GM23248 (cell line): Measurements from ENCODE around the gene STK32A. TPM values are rescaled to one million over a fixed set of nuclear protein-coding genes. Genes with fewer than 3 reads are reported as not detected.
A peak's percentile ranks its signal among the peaks of the same experiment; 100 is the strongest.
"Not testable (repeated sequence)": the region's sequence is repeated elsewhere in the genome, so short reads cannot be mapped to it uniquely, and the experiment has no call there.

Source experiments
- DNase-seq: peaks from one replicate; pipeline ENCODE4 v3.0.0-alpha.2; 2015
- H2AFZ ChIP-seq: fragments of 200-600 bp; sonication (generic); 2 replicates; pipeline ENCODE4 v1.6.1; 2016; ENCODE audit warnings: antibody characterized with exemption
- H3F3A ChIP-seq: fragments of 200-600 bp; sonication (generic); 2 replicates; pipeline ENCODE4 v1.6.1; 2016; ENCODE audit warnings: mild to moderate bottlenecking, antibody characterized with exemption, mixed run types; ENCODE audit not compliant: insufficient read depth
- H3K27ac ChIP-seq: fragments of 200-600 bp; sonication (generic); 2 replicates; pipeline ENCODE4 v1.5.1; 2016; ENCODE audit warnings: mild to moderate bottlenecking
- H3K27me3 ChIP-seq: fragments of 200-600 bp; sonication (generic); replicated peaks from 2 replicates; pipeline ENCODE4 v1.6.1; 2016; ENCODE audit warnings: mild to moderate bottlenecking; ENCODE audit not compliant: insufficient read depth
- H3K36me3 ChIP-seq: fragments of 200-600 bp; sonication (generic); 2 replicates; pipeline ENCODE4 v1.6.1; 2016; ENCODE audit warnings: low read depth, mild to moderate bottlenecking
- H3K4me1 ChIP-seq: fragments of 200-600 bp; sonication (generic); 2 replicates; pipeline ENCODE4 v1.6.1; 2016; ENCODE audit warnings: mild to moderate bottlenecking; ENCODE audit not compliant: insufficient read depth
- H3K4me2 ChIP-seq: fragments of 200-600 bp; sonication (generic); one replicate; pipeline ENCODE4 v1.6.1; 2016; ENCODE audit warnings: mild to moderate bottlenecking; ENCODE audit not compliant: unreplicated experiment
- H3K4me3 ChIP-seq: fragments of 200-600 bp; sonication (generic); 2 replicates; pipeline ENCODE4 v1.5.1; 2016; ENCODE audit warnings: mild to moderate bottlenecking
- H3K79me2 ChIP-seq: fragments of 200-600 bp; sonication (generic); 2 replicates; pipeline ENCODE4 v1.6.1; 2016; ENCODE audit warnings: mild to moderate bottlenecking; ENCODE audit not compliant: insufficient read depth
- H3K9ac ChIP-seq: fragments of 200-600 bp; sonication (generic); 2 replicates; pipeline ENCODE4 v1.6.1; 2016; ENCODE audit warnings: mild to moderate bottlenecking
- H3K9me2 ChIP-seq: fragments of 200-600 bp; sonication (generic); 2 replicates; pipeline ENCODE4 v1.6.1; 2016; ENCODE audit warnings: mixed run types, mild to moderate bottlenecking, moderate library complexity; ENCODE audit not compliant: insufficient read depth
- H3K9me3 ChIP-seq: fragments of 200-600 bp; sonication (generic); one replicate; pipeline ENCODE4 v1.6.1; 2017; ENCODE audit warnings: low read depth
- H4K20me1 ChIP-seq: fragments of 200-600 bp; sonication (generic); 2 replicates; pipeline ENCODE4 v1.6.0; 2016; ENCODE audit not compliant: insufficient read depth
- EZH2 ChIP-seq: fragments of 200-600 bp; sonication (generic); IDR thresholded peaks from 2 replicates; pipeline ENCODE4 v1.6.1; 2018; ENCODE audit warnings: antibody characterized with exemption, mild to moderate bottlenecking; ENCODE audit not compliant: insufficient read depth, poor library complexity, severe bottlenecking
- EZH2phosphoT487 ChIP-seq: fragments of 200-600 bp; sonication (generic); IDR thresholded peaks from 2 replicates; pipeline ENCODE4 v1.6.1; 2018; ENCODE audit warnings: antibody characterized with exemption, moderate library complexity, mild to moderate bottlenecking, low read depth; ENCODE audit not compliant: insufficient read depth
- WGBS, 2 experiments: methylation state at CpG; one replicate each; pipeline ENCODE4 v1.1.6; 2015 to 2017; ENCODE audit warnings: low lambda C conversion rate in 2 of 2, low coverage in 1 of 2; ENCODE audit errors: missing lambda C conversion rate in 2 of 2; 5-methylcytosine and 5-hydroxymethylcytosine counted together
- in situ Hi-C: fragments of 300-500 bp; cut with MboI; formaldehyde crosslinking; loops from 2 replicates; pipeline ENCODE4 v1.15.0; 2020
- polyA plus RNA-seq: library from polyadenylated mRNA; unstranded; fragments of >200 nt; fragmentation: Nextera tagmentation; extraction: Ambion mirVana; gene quantifications from 2 replicates; pipeline ENCODE4 v1.2.1, GENCODE V29; 2016
- total RNA-seq: library from RNA; depleted of rRNA; stranded (reverse); fragments of >200 nt; shearing (Covaris generic); gene quantifications from 2 replicates; pipeline ENCODE4 v1.2.3, GENCODE V29; 2014

Gene STK32A
- total and polyA plus RNA-seq, 2 experiments from 2014 or later, result 1.3 to 1.5 TPM

DNA sequence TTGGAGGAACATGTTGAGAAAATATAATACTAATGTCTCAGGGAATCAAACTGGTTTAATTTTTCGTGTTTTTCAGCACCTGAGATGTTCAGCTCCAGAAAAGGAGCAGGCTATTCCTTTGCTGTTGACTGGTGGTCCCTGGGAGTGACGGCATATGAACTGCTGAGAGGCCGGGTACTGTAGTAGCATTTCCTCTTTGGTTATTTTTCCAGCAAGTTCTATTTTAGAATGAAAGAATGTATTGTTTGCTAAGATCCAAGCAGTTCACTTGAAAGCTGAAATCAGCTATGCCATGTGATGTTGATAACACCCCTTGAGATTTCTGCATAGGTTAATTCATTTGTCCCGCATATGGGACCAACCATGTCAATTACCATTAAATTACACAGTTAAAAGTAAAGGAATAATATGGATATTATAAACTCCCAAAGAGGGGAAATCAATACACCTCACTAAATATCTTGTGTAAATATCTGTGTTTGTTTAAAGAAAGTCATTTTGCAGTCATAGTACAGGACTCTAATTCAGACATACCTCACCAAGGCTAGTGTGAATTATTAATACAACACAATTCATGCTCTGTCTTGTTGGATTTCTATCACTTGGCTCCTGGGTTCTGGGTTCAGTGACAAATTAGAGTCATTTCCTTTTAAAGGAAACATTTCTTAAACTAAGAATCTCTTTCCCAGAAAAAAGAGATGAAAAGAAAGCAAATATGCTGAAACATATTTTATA lies 126.8 kb downstream of the STK32A start:
- H3K4me3 ChIP-seq, result no peak overlapping the region
- no peaks in the 10 kb centered on the region for H3K9me3 ChIP-seq
- H3K4me1 ChIP-seq, result no peaks in the 10 kb centered on the region
- 57 to 67% methylated on average over 4 of the region's 4 CpGs for WGBS, 2 experiments
- H3K27ac ChIP-seq, result no peak overlapping the region
- no peak overlapping the region for H3K9ac ChIP-seq
- no peaks in the 10 kb centered on the region for H3K36me3 ChIP-seq
- no peaks in the 10 kb centered on the region for H4K20me1 ChIP-seq
- no peaks in the 10 kb centered on the region for H3K79me2 ChIP-seq
- no peaks in the 10 kb centered on the region for H3F3A ChIP-seq
- H3K9me2 ChIP-seq, result no peaks in the 10 kb centered on the region
- H3K4me2 ChIP-seq, result no peak overlapping the region
- H3K27me3 ChIP-seq, result no peaks in the 10 kb centered on the region; the same call in none of the 2 replicates
- in situ Hi-C loops, result loop anchor here (10.0 kb wide), 1 partner anchor 137 kb away; no protein-coding TSS in a partner anchor
- H2AFZ ChIP-seq, result no peak overlapping the region
- no peak for DNase-seq
- TF ChIP-seq EZH2phosphoT487 (no peak), EZH2 (no peak)

DNA sequence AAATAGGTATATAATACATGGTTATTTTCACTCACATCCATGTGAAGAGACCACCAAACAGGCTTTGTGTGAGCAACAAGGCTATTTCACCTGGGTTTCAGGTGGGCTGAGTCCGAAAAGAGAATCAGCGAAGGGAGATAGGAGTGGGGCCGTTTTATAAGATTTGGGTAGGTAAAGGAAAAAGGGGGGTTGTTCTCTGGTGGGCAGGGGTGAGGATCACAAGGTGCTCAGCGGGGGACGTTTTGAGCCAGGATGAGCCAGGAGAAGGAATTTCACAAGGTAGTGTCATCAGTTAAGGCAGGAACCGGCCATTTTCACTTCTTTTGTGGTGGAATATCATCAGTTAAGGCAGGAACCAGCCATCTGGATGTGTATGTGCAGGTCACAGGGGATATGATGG lies 132.6 kb downstream of the STK32A start:
- H3K79me2 ChIP-seq, H3K4me3 ChIP-seq, H3K27ac ChIP-seq, H3K4me1 ChIP-seq, H4K20me1 ChIP-seq, H3K9ac ChIP-seq, H3K36me3 ChIP-seq, H3K9me2 ChIP-seq, H3K9me3 ChIP-seq, DNase-seq, H3F3A ChIP-seq, H3K27me3 ChIP-seq, H3K4me2 ChIP-seq, H2AFZ ChIP-seq: not testable (repeated sequence)
- in situ Hi-C loops, result loop anchor here (10.0 kb wide), 1 partner anchor 143 kb away; no protein-coding TSS in a partner anchor
- WGBS, 2 experiments, result 84 to 88% methylated on average over 6 of the region's 6 CpGs

DNA sequence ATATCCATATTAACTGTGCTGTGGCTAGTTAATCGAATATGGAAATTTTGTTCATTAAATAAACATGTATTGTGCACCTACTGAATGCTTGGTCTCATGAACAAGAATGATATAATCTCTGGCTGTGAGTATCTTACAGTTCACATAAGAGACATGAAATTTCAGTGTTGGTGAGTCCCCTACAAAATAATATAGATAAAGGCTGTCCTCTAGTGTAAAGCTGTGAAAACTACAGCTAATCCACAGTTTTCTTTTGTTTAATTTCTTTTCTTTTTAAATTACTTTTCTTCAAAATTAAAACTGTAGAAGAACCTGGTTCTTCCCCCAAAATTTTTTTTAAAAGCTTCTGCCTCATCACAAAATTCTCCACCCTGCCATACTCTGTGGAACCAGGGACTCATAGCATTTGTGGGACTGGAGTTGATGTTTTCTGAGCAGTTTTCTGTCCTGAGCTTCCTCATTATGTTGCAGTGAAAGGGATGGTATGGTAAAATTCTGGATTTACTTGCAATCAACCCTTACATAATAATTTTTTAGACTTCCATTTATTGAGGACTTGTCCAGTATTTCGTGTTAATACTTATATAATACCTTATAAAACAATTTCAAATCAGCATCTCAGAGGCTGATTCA lies 135.0 kb downstream of the STK32A start:
- 1 to 7% methylated on average over 2 of the region's 2 CpGs for WGBS, 2 experiments
- H3K4me3 ChIP-seq, result no peak overlapping the region
- no peak overlapping the region for H3K27ac ChIP-seq
- H3K4me2 ChIP-seq, result no peak overlapping the region
- H3F3A ChIP-seq, result no peaks in the 10 kb centered on the region
- peak; percentile 56 for DNase-seq
- in situ Hi-C loops, result loop anchor here (10.0 kb wide), 1 partner anchor 145 kb away; no protein-coding TSS in a partner anchor
- no peaks in the 10 kb centered on the region for H4K20me1 ChIP-seq
- H3K27me3 ChIP-seq, result no peaks in the 10 kb centered on the region; the same call in 1 of the 2 replicates
- no peaks in the 10 kb centered on the region for H3K36me3 ChIP-seq
- no peak for TF ChIP-seq EZH2phosphoT487
- TF ChIP-seq EZH2, result no peak
- H3K79me2 ChIP-seq, result no peaks in the 10 kb centered on the region
- no peaks in the 10 kb centered on the region for H3K4me1 ChIP-seq
- H3K9me2 ChIP-seq, result no peaks in the 10 kb centered on the region
- H3K9me3 ChIP-seq, result no peaks in the 10 kb centered on the region
- H2AFZ ChIP-seq, result no peak overlapping the region
- no peak overlapping the region for H3K9ac ChIP-seq

DNA sequence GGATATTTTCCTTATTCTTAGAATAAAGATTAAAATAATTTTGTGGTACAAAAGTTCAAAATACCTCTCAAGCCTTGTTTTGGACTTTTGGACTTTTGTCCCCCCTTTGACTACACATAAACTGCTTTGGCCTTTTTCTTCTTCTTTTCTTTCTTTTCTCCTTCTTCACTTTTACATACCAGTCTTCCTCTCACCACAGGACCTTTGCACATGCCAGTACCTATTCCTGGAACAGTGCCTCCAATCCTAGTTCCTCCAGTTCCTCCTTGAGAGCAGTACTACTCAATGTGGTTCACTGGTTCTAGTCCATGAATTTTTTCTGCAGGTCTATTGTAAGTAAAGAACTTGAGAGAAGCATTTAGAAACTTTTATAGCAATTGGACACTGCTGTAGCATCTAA lies 136.5 kb downstream of the STK32A start:
- Histone ChIP-seq H3K4me3 (no peak overlapping the region), H4K20me1 (no peaks in the 10 kb centered on the region), H2AFZ (no peak overlapping the region), H3F3A (no peaks in the 10 kb centered on the region), H3K9ac (no peak overlapping the region), H3K9me2 (no peaks in the 10 kb centered on the region), H3K27ac (no peak overlapping the region), H3K27me3 (no peaks in the 10 kb centered on the region), H3K4me2 (no peak overlapping the region), H3K9me3 (no peaks in the 10 kb centered on the region), H3K36me3 (no peaks in the 10 kb centered on the region), H3K4me1 (no peaks in the 10 kb centered on the region), H3K79me2 (no peaks in the 10 kb centered on the region)
- no peak for TF ChIP-seq EZH2
- no peak for TF ChIP-seq EZH2phosphoT487
- no peak for DNase-seq
- in situ Hi-C loops, result no loop called here
